Motor neuron (in vitro differentiated cells): Measurements from ENCODE around the gene DEDD2. TPM values are rescaled to one million over a fixed set of nuclear protein-coding genes. Genes with fewer than 3 reads are reported as not detected.
A peak's percentile ranks its signal among the peaks of the same experiment; 100 is the strongest.
"Not testable (repeated sequence)": the region's sequence is repeated elsewhere in the genome, so short reads cannot be mapped to it uniquely, and the experiment has no call there.

Experiments used
- ATAC-seq, 8 experiments: fragments of 200-7000 bp; cut with Tn5 transposase; replicated peaks in 6 of 8; 2 replicates each; pipeline ENCODE4 v1.8.0; 2021; ENCODE audit warnings: mild to moderate bottlenecking in 8 of 8, moderate library complexity in 8 of 8
- H3K27ac ChIP-seq, 2 donors: fragments of 250-450 bp; sonication (Bioruptor Pico); 2 replicates each; pipeline ENCODE4 v1.9.0; 2021; ENCODE audit warnings: antibody characterized with exemption in 2 of 2, mild to moderate bottlenecking in 2 of 2, moderate library complexity in 1 of 2
- H3K4me1 ChIP-seq, 2 donors: fragments of 250-450 bp; sonication (Bioruptor Pico); replicated peaks in 1 of 2; 2 replicates each; pipeline ENCODE4 v1.6.1; 2021; ENCODE audit warnings: antibody characterized with exemption in 2 of 2, mild to moderate bottlenecking in 2 of 2, moderate library complexity in 1 of 2
- H3K4me3 ChIP-seq, 5 donors: fragments of 250-450 bp; sonication (Bioruptor Pico); 2 replicates each; pipeline ENCODE4 v1.9.0; 2021; ENCODE audit warnings: antibody characterized with exemption in 5 of 5, mild to moderate bottlenecking in 5 of 5, moderate library complexity in 4 of 5
- WGBS, 10 experiments: fragments of 450-650 bp; shearing (Covaris generic); methylation state at CpG; one replicate each; pipeline ENCODE4 v1.0.0; 2022; 5-methylcytosine and 5-hydroxymethylcytosine counted together
- in situ Hi-C, 9 experiments: fragments of 400-800 bp; cut with MboI; loops; one replicate each; pipeline ENCODE4 v1.15.0; 2021; ENCODE audit warnings: low sequenced_read_pairs in 9 of 9, low pct_unique_long_range_greater_than_20kb in 2 of 9; ENCODE audit not compliant: unreplicated experiment in 9 of 9
- total RNA-seq, 8 experiments: library from RNA; unstranded; fragments of 300-600 nt; gene quantifications; 2 replicates each; pipeline versions ENCODE4 v1.2.3 to v1.2.4, GENCODE V29; 2022

Gene DEDD2
- total RNA-seq, result 10 to 100 TPM; 17.9 to 35.9 (median 24.7) TPM

GRCh38 chr19:42217520-42218437 is at the start of gene DEDD2:
Gene DEDD2 (minus strand): TSS chr19:42217677. CDS start chr19:42217007, 670 bp downstream.
- peak within 1 kb of the TSS; percentile 82 to 88 for H3K27ac ChIP-seq
- H3K4me3 ChIP-seq, result peak within 1 kb of the TSS; percentile 68 to 89 (median 80)
- peaks cover 22% of the 10 kb centered on the region in 2 donors for H3K4me1 ChIP-seq
- in situ Hi-C loops, result loop anchor here in 2 of 9 experiments (25.0 kb wide), 1 partner anchor 105 kb away; no protein-coding TSS in a partner anchor
- peak; percentile 61 to 73 (median 65) for ATAC-seq
- WGBS, 10 experiments, result 0 to 72% (median 5%) methylated on average over 3 to 17 of the region's 57 CpGs; no CpG with 5 or more reads in 5 of the 10 experiments

- peak overlapping the region in 1 of 2 donors; percentile 65 for H3K27ac ChIP-seq
- ATAC-seq, H3K4me3 ChIP-seq, in situ Hi-C loops: not testable (repeated sequence)
- H3K4me1 ChIP-seq, result peaks cover 9 to 10% of the 10 kb centered on the region in 2 donors
- WGBS, 10 experiments, result 74 to 100% (median 94%) methylated on average over 1 to 12 of the region's 25 CpGs; no CpG with 5 or more reads in 2 of the 10 experiments
Observed at GRCh38 chr19:42266928-42267603, 49.6 kb upstream of the DEDD2 start.

GRCh38 chr19:42266105-42266504 is 48.6 kb upstream of the DEDD2 start:
- 67 to 100% (median 89%) methylated on average over 1 to 4 of the region's 4 CpGs; no CpG with 5 or more reads in 2 of the 10 experiments for WGBS, 10 experiments
- in situ Hi-C loops, result not testable (repeated sequence)

GRCh38 chr19:42261763-42262162 is 44.3 kb upstream of the DEDD2 start:
- no peaks in the 10 kb centered on the region for H3K4me1 ChIP-seq
- no peak overlapping the region for H3K27ac ChIP-seq
- no peak overlapping the region for H3K4me3 ChIP-seq
- WGBS, 10 experiments, result 70 to 100% (median 92%) methylated on average over 1 to 3 of the region's 3 CpGs; no CpG with 5 or more reads in 4 of the 10 experiments
- ATAC-seq, result no peak
- in situ Hi-C loops, result no loop called here

More at GRCh38 chr19:42266105-42266504, 48.6 kb upstream of the DEDD2 start:
- not testable (repeated sequence) for H3K27ac ChIP-seq, ATAC-seq, H3K4me3 ChIP-seq, H3K4me1 ChIP-seq

- H3K27ac ChIP-seq, ATAC-seq, H3K4me3 ChIP-seq, in situ Hi-C loops: not testable (repeated sequence)
- WGBS, 10 experiments, result 77 to 100% (median 100%) methylated on average over 1 to 2 of the region's 3 CpGs; no CpG with 5 or more reads in 3 of the 10 experiments
- peaks cover 5 to 11% of the 10 kb centered on the region in 2 donors for H3K4me1 ChIP-seq
Observed at GRCh38 chr19:42257842-42258241, 40.4 kb upstream of the DEDD2 start.

- peak overlapping the region; percentile 59 to 96 (median 72) for H3K4me3 ChIP-seq
- peak overlapping the region; percentile 62 to 72 for H3K27ac ChIP-seq
- 0 to 46% (median 28%) methylated on average over 1 to 8 of the region's 38 CpGs; no CpG with 5 or more reads in 2 of the 10 experiments for WGBS, 10 experiments
- peak in 6 of 8 experiments; percentile 6 to 40 (median 11) for ATAC-seq
- peaks cover 21 to 27% of the 10 kb centered on the region in 2 donors for H3K4me1 ChIP-seq
- in situ Hi-C loops, result no loop called here
Observed at GRCh38 chr19:42255766-42256745, 38.6 kb upstream of the DEDD2 start.

- peak; percentile 61 to 69 (median 64) for ATAC-seq
- WGBS, 10 experiments, result no CpG with 5 or more reads among the region's 75 CpGs
- Histone ChIP-seq H3K4me1 (peaks cover 27 to 33% of the 10 kb centered on the region in 2 donors), H3K4me3 (peak within 1 kb of the TSS; percentile 59 to 96 (median 72)), H3K27ac (peak within 1 kb of the TSS; percentile 62 to 76)
- in situ Hi-C loops, result no loop called here
Observed at GRCh38 chr19:42254850-42255765, 37.6 kb upstream of the DEDD2 start, which contains the start of gene ERF. Gene ERF (minus strand): TSS chr19:42255128. CDS start chr19:42254999, 129 bp downstream.

- Histone ChIP-seq H3K4me3 (peak overlapping the region; percentile 59 to 96 (median 72)), H3K27ac (peak overlapping the region; percentile 29 to 76), H3K4me1 (peaks cover 27 to 33% of the 10 kb centered on the region in 2 donors)
- no CpG with 5 or more reads among the region's 70 CpGs for WGBS, 10 experiments
- peak; percentile 1 to 34 (median 18) for ATAC-seq
- in situ Hi-C loops, result no loop called here
Observed at GRCh38 chr19:42254089-42254849, 36.8 kb upstream of the DEDD2 start.

- H3K27ac ChIP-seq, result peak overlapping the region; percentile 76 to 90
- peak overlapping the region; percentile 59 to 96 (median 72) for H3K4me3 ChIP-seq
- in situ Hi-C loops, result no loop called here
- ATAC-seq, result peak; percentile 1 to 23 (median 4)
- H3K4me1 ChIP-seq, result peaks cover 27 to 33% of the 10 kb centered on the region in 2 donors
- 0% methylated on average over 1 to 4 of the region's 71 CpGs; no CpG with 5 or more reads in 7 of the 10 experiments for WGBS, 10 experiments
Observed at GRCh38 chr19:42253245-42254088, 36.0 kb upstream of the DEDD2 start.
